ENCODE results near the gene SDK1.

- no peak for TF ChIP-seq PKNOX1 (IDR thresholded peaks at IDR 0.05)
- TF ChIP-seq SP1 (IDR thresholded peaks at IDR 0.05), result no peak
- no peak for TF ChIP-seq FOXA1 (IDR thresholded peaks at IDR 0.05)
- no peak for TF ChIP-seq FOXK2 (IDR thresholded peaks at IDR 0.05)
- no peak for TF ChIP-seq L3MBTL2 (conservative IDR thresholded peaks at IDR 0.05)
- TF ChIP-seq NFRKB (IDR thresholded peaks at IDR 0.05), result no peak
- TF ChIP-seq CTBP1 (IDR thresholded peaks at IDR 0.05; ENCODE audit: borderline replicate concordance), result no peak
- no peak for TF ChIP-seq TARDBP (IDR thresholded peaks at IDR 0.05)
- TF ChIP-seq ARNT (IDR thresholded peaks at IDR 0.05), result no peak
- no peak for TF ChIP-seq ZNF384 (IDR thresholded peaks at IDR 0.05)
- no peak for TF ChIP-seq SUZ12 (IDR thresholded peaks at IDR 0.05)
- no peak for TF ChIP-seq FOXM1 (IDR thresholded peaks at IDR 0.05; ENCODE audit: borderline replicate concordance)
Measured at GRCh38 chr7:3463696-3464095, 162.6 kb downstream of the SDK1 start.
